D721Med (cell line): ENCODE data around the gene GPR37L1.
"Not testable (repeated sequence)": the region's sequence is repeated elsewhere in the genome, so short reads cannot be mapped to it uniquely, and the experiment has no call there.

Source experiments
- DNase-seq: peaks from one replicate; pipeline ENCODE4 v3.0.0; 2011; ENCODE audit warnings: low spot score; ENCODE audit not compliant: insufficient read length
- FAIRE-seq: peaks from 2 replicates; lab custom pipeline; 2011; peaks lifted over from hg19 to GRCh38; lab: Jason Lieb, UNC
- TF ChIP-seq, protein P1 (sequence below): IDR thresholded peaks from 2 replicates; pipeline ENCODE4 v1.5.1; 2012; ENCODE audit warnings: mild to moderate bottlenecking, control low read depth; ENCODE audit not compliant: insufficient read depth; ENCODE audit errors: missing control alignments

Gene GPR37L1

GRCh38 chr1:202173993-202174392 is 51.3 kb downstream of the GPR37L1 start:
- DNase-seq: no peak
- TF ChIP-seq, protein P1, sequence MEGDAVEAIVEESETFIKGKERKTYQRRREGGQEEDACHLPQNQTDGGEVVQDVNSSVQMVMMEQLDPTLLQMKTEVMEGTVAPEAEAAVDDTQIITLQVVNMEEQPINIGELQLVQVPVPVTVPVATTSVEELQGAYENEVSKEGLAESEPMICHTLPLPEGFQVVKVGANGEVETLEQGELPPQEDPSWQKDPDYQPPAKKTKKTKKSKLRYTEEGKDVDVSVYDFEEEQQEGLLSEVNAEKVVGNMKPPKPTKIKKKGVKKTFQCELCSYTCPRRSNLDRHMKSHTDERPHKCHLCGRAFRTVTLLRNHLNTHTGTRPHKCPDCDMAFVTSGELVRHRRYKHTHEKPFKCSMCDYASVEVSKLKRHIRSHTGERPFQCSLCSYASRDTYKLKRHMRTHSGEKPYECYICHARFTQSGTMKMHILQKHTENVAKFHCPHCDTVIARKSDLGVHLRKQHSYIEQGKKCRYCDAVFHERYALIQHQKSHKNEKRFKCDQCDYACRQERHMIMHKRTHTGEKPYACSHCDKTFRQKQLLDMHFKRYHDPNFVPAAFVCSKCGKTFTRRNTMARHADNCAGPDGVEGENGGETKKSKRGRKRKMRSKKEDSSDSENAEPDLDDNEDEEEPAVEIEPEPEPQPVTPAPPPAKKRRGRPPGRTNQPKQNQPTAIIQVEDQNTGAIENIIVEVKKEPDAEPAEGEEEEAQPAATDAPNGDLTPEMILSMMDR: no peak
- FAIRE-seq: no peak

DNA sequence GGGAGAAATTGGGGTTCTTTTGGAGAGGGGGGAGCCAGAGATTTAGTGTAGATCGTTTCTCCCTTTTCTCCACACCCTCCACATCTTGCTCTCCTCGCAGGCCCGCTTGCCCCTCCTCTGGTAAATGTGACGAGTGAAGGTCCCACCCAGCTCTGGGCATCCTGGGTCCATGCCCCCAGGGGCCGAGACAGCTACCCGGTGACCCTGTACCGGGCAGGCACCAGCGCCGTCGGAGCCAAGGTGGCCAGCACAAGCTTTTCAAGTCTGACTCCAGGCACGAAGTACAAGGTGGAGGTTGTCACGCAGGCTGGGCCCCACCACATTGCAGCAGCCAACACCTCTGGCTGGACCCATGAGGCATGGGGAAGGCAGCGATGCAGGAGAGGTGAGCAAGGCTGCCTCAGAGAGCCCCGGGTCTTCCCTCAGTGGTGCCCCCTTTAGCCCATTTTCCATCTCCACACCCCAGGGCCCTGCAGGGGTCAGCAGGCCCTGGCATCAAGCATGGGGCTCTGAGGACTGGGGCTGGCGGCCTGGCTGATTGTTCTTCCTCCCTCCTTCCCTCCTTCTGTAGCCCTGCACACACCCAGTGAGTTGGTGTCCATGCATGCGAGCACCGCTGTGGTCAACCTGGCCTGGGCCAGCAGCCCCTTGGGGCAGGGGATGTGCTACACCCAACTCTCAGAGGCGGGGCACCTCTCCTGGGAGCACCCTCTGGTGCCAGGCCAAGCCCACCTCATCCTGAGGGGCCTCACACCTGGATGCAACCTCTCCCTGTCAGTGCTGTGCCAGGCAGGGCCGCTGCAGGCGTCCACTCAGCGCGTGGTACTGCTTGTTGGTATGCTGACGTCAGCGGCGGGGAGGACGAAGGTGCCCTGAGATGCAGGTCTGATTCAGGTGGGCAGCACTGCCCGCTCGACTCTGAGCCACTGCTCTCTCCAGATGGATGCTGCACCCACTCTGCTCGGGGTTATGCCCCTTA is 54.5 kb downstream of the GPR37L1 start:
- TF ChIP-seq, protein P1: no peak
- no peak for DNase-seq
- FAIRE-seq: no peak

- TF ChIP-seq, protein P1: no peak
- FAIRE-seq (no peak), DNase-seq (no peak)
Measured at GRCh38 chr1:202179828-202180750, 57.4 kb downstream of the GPR37L1 start.

DNA sequence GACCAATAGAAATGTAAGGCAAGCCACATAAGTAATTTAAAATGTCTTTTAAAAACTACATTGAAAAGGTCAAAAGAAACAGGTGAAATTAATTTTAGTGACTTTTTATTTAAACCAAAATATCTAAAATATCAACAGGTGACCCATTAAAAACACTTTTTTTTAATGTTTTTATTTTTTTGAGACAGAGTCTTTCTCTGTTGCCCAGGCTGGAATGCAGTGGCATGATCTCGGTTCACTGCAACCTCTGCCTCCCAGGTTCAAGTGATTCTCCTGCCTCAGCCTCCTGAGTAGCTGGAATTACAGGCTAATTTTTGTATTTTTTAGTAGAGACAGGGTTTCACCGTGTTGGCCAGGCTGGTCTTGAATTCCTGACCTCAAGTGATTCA is 58.0 kb downstream of the GPR37L1 start:
- FAIRE-seq, DNase-seq: not testable (repeated sequence)

- DNase-seq: no peak
Measured at GRCh38 chr1:202181586-202181985, 58.9 kb downstream of the GPR37L1 start.

DNA sequence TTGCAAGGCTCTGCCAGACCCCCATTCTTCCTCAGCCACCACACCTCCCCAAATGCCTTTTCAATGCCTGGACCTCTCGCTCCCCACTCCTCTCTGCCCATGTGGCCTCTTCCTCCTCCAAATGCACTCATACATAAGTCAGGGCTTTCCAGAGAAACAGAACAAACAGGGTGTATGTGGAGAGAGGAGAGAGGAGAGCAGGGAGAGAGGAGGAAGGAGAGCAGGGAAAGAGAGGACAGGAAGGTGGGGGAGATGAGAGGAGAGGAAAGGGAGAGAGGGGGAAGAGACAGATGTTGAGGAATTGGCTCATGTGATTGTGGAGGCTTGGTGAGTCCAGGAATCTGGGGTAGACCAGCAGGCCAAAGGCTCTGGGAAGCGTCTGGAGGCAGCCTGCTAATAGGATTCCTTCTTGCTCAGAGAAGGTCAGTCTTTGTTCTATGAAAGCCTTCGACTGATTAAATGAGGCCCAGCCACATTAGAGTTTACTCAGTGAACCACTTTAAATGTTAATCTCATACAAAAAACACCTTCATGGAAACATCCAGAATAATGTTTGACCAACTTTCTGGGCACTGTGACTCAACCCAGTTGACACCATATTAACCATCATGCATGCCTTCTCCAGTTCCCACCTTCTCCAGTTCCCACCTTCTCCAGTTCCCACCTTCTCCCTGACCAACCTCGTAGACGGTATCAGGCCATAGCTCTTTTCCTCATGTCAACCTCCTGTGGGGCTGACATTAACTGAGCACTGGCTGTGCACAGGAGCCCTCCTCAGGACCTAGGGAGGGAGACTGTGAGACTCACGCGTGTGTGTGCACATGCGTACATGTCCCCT is 59.5 kb downstream of the GPR37L1 start:
- TF ChIP-seq, protein P1: no peak
- DNase-seq (no peak), FAIRE-seq (no peak)

More at GRCh38 chr1:202181586-202181985, 58.9 kb downstream of the GPR37L1 start:
- FAIRE-seq: no peak
- TF ChIP-seq, protein P1: no peak
